Measurements from ENCODE around the gene CDC42EP2.
A peak's percentile ranks its signal among the peaks of the same experiment; 100 is the strongest.

Gene CDC42EP2, protein sequence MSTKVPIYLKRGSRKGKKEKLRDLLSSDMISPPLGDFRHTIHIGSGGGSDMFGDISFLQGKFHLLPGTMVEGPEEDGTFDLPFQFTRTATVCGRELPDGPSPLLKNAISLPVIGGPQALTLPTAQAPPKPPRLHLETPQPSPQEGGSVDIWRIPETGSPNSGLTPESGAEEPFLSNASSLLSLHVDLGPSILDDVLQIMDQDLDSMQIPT

GRCh38 chr11:65314501-65315203 lies at the start of gene CDC42EP2:
TSS of gene CDC42EP2 (plus strand) at chr11:65314866. CDS start at chr11:65320899, 6,033 bp downstream.
- TF ChIP-seq GATA2 (IDR thresholded peaks at IDR 0.05; ENCODE audit: low read depth, low read length) (no peak), GATA3 (IDR thresholded peaks at IDR 0.05; ENCODE audit: low read depth, low read length) (no peak)

DNA sequence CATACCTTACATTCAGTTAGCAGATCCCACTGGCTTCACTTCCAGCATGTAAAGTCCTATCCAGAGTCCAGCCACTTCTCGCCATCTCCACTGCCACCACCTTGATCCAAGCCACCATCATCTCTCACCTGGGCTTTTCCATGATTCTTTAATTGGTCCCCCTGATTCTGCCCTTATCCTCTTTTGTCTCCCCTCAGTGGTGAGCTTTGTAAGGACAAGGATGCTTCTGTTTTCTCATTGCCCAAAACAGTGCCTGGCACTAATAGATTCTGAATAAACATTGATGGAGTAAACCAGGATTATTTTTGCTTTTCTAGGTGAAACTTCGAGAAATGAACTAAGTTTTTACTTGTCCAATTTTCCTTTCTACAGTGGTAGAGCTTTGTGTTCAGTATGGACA lies 48.5 kb upstream of the CDC42EP2 start:
- TF ChIP-seq GATA2 (IDR thresholded peaks at IDR 0.05; ENCODE audit: low read depth, low read length) (no peak), GATA3 (IDR thresholded peaks at IDR 0.05; ENCODE audit: low read depth, low read length) (no peak)

DNA sequence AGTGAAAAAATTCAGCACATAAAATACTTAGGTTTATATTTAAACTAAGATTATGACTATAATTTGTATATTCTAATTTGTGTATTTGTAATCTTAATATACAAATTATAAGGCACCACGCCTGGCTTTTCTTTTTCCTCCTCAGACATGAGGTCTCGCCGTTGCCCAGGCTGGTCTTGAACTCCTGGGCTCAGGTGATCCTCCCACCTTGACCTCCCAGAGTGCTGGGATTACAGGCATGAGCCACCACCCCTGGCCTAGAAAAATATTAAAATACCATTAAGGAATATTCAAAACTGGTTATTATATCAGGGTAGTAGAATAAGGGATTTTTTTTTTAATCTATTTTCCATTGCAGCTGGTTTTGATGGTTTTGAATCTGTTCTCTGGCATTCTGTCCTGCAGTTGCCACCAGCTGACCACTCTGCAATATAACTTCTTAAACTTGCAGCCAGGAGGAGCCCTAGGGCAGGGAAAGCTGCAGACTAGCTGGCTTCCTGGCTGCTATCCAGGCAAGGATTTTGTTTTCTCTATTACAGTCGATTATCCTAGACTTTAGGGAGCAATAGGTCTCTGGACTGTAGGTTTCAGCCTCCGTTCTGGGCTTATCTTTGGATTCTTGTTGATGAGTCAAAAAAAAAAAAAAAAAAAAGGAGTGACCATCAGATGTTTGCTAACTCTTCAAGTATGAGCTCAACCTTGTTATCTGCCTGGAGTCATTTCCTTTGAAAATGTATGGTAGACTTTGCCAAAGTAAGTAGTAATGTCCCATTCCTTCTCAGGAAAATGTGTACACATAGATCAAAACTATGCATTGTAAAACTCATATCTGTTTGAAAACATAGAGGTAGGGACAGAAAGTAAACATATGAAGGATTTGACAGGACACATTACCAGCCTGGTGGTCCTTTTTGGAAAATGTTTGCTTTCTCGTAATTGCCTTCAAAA lies 39.7 kb upstream of the CDC42EP2 start:
- TF ChIP-seq GATA3 (IDR thresholded peaks at IDR 0.05; ENCODE audit: low read depth, low read length) = no peak
- TF ChIP-seq GATA2 (IDR thresholded peaks at IDR 0.05; ENCODE audit: low read depth, low read length) = no peak

DNA sequence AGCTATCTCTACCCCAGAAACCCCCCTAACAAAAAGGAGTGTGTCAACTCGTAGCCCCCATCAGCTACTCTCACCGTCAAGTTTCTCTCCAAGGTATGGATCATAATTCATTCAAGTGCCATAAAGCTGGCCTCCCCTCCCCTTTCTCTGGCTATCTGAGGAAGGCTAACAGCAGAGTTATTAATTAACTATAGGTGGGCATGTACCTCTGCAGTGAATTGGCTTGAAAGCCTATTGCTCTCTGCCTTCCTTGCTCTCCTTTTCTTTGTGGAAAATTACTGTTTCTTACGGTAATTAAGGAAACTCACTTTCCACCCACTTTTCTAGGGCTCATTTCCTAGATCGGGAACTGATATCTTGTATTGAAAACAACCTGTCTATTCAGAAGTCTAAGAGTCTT lies 38.8 kb upstream of the CDC42EP2 start:
- TF ChIP-seq GATA3 (IDR thresholded peaks at IDR 0.05; ENCODE audit: low read depth, low read length) = no peak
- no peak for TF ChIP-seq GATA2 (IDR thresholded peaks at IDR 0.05; ENCODE audit: low read depth, low read length)

GRCh38 chr11:65277631-65278277 lies 36.9 kb upstream of the CDC42EP2 start:
- no peak for TF ChIP-seq GATA3 (IDR thresholded peaks at IDR 0.05; ENCODE audit: low read depth, low read length)
- TF ChIP-seq GATA2 (IDR thresholded peaks at IDR 0.05; ENCODE audit: low read depth, low read length) = no peak

- no peak for TF ChIP-seq GATA3 (IDR thresholded peaks at IDR 0.05; ENCODE audit: low read depth, low read length)
- no peak for TF ChIP-seq GATA2 (IDR thresholded peaks at IDR 0.05; ENCODE audit: low read depth, low read length)
Observed at GRCh38 chr11:65278356-65278755, 36.3 kb upstream of the CDC42EP2 start.

- TF ChIP-seq GATA2 (IDR thresholded peaks at IDR 0.05; ENCODE audit: low read depth, low read length) (no peak), GATA3 (IDR thresholded peaks at IDR 0.05; ENCODE audit: low read depth, low read length) (no peak)
Observed at GRCh38 chr11:65279279-65279678, 35.4 kb upstream of the CDC42EP2 start.

GRCh38 chr11:65279741-65280440 lies 34.8 kb upstream of the CDC42EP2 start:
- TF ChIP-seq GATA2 (IDR thresholded peaks at IDR 0.05; ENCODE audit: low read depth, low read length) = no peak
- TF ChIP-seq GATA3 (IDR thresholded peaks at IDR 0.05; ENCODE audit: low read depth, low read length) = no peak

- TF ChIP-seq GATA2 (IDR thresholded peaks at IDR 0.05; ENCODE audit: low read depth, low read length) (no peak), GATA3 (IDR thresholded peaks at IDR 0.05; ENCODE audit: low read depth, low read length) (no peak)
Observed at GRCh38 chr11:65280646-65281045, 34.0 kb upstream of the CDC42EP2 start.

GRCh38 chr11:65286686-65287085 lies 28.0 kb upstream of the CDC42EP2 start:
- no peak for TF ChIP-seq GATA2 (IDR thresholded peaks at IDR 0.05; ENCODE audit: low read depth, low read length)
- no peak for TF ChIP-seq GATA3 (IDR thresholded peaks at IDR 0.05; ENCODE audit: low read depth, low read length)

DNA sequence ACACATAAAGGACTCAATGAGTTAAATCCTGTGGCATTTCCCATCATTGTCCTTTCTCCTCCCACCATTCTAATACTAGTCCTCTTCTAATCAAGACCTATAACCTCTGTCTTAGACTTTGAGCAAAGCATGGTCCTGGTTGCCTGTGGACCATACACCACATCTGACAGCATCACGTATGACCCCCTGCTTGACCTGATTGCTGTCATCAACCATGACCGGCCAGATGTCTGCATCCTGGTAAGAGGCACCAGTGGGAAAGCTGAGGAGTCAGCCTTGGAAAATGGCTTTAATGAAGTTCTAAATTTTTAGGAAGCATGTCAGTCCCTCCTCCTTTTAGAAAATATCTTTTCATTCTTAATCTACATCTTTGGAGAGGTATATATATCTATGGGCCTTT lies 27.1 kb upstream of the CDC42EP2 start:
- no peak for TF ChIP-seq GATA3 (IDR thresholded peaks at IDR 0.05; ENCODE audit: low read depth, low read length)
- no peak for TF ChIP-seq GATA2 (IDR thresholded peaks at IDR 0.05; ENCODE audit: low read depth, low read length)

- TF ChIP-seq GATA2 (IDR thresholded peaks at IDR 0.05; ENCODE audit: low read depth, low read length) (peak; percentile 72; the same call in 1 of the 2 replicates), GATA3 (IDR thresholded peaks at IDR 0.05; ENCODE audit: low read depth, low read length) (peak; percentile 82)
Observed at GRCh38 chr11:65288706-65289536, 25.7 kb upstream of the CDC42EP2 start.

Measured in SH-SY5Y (cell line).